HG03521 (cell line): ENCODE data around the gene ASPHD1.
"Not testable (repeated sequence)": the region's sequence is repeated elsewhere in the genome, so short reads cannot be mapped to it uniquely, and the experiment has no call there.

Source experiments
- ATAC-seq: cut with Tn5 transposase; IDR thresholded peaks from one replicate; pipeline ENCODE4 v1.9.1; 2021; ENCODE audit warnings: mild to moderate bottlenecking, moderate library complexity; ENCODE audit not compliant: unreplicated experiment

The ASPHD1 gene

DNA sequence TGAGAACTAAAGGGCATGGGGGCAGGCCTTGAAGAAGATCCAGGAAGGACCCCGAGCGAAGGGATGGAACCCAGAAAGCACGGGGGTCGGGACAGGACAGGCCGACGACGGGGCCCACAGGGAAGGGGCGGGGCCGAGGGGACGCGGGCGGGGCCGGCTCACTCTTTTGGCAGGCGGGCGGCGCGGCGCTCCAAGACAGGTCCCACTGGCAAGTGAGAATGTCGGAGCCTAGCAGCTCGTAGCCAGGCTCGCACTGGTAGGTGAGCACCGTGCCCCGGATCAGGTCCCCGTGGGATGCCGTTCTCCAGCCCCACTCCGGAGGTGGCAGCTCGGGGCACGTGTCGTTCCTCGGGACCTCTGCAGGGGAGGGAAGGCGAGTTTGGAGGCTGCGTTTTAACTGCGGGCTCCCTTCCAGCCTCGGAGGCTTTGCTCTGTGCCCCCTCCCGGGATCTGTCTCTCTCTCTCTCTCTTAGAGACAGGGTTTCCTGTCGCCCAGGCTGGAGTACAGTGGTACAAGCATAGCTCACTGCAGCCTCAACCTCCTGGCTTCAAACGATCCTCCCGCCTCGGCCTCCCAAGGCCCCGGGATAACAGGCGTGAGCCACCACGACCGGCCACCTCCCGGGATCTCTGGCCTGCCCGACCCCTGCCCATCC is 23.6 kb upstream of the ASPHD1 start:
- no peak for ATAC-seq

DNA sequence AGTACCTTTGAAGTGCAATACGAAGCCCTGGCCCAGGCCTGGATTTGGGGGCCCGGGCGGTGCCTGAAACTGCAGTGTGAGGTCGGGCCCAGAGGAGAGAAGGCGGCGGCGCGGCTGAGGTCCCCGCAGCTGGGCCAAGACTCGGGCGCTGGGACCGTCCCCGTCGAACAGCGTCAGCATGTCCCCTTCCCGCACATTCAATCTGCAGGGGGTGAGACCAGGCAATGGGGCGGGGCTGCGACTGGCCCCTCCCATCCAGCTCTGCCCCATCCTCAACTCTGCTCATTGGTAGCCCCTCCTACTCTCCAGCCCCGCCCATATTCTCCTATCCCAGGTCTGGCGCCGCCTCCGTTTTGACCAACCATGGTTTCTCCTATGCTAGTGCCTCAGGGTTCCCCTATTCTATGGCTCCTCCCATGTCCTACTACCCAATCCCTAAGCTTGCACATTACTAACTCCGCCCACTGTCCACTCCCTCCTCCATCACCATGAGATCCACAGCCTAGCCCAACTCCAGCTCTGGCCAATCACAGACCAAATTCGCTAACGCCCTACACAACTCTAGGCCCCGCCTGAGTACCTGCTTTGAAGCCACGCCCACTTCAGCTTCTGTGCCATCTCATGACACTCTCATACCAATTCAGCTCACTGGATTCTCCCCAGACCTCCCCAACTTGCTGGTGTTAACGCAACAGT is 22.9 kb upstream of the ASPHD1 start:
- ATAC-seq: no peak

DNA sequence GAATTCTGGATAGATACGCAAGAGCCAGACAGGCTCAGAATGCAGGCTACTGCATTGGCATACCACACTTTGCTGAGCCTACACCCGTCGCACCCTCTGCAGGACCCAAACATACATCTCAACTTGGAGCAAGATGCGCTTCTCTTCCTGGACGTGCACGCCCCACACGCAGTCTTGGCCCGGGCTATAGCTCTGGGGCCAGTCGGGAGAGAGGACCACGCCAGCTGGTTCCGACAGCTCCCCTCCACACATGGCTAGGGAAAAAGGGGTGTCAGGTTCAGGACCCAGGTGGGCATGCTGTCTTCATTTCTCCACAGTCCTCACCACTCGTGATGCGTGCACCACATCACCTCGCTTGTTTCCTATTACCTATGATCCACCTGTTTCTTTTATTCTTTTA is 22.1 kb upstream of the ASPHD1 start:
- ATAC-seq: no peak

DNA sequence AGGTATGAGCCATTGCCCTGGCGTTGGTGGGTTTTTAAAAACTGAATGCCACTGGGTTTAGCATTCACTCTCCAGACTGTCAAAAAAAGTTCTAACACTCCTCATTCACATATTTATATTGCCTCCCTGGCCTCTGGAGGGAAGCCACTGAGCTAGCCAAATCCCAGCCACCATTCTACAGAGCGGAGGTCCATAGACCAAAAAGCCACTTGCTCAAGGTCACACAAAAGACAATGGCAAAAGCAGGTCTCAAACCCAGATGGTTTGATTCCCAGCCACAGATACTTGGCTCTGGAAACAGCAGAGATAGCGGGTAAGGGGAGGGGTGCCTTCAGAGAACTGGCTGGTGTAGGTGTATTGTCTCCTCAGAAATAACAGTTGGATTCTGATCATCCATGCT is 19.2 kb upstream of the ASPHD1 start:
- no peak for ATAC-seq

DNA sequence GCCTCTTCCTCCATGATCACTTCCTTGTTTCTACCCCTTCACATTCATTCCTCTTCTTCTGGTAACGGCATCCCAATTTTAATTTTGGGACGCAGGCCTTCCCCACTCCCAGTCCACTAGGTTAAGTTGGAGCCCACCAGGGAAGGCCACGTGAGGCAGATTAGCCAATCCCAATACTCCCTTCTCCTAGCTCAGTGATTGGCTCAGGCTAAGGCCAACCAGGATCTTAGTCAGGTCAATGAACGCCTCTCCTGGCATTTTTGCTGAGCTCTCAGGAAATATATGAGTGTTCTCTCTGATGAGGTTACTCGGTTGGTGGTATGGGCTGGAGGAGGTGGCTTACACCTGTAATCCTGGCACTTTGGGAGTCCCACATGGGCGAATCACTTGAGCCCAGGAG is 16.3 kb upstream of the ASPHD1 start:
- no peak for ATAC-seq

DNA sequence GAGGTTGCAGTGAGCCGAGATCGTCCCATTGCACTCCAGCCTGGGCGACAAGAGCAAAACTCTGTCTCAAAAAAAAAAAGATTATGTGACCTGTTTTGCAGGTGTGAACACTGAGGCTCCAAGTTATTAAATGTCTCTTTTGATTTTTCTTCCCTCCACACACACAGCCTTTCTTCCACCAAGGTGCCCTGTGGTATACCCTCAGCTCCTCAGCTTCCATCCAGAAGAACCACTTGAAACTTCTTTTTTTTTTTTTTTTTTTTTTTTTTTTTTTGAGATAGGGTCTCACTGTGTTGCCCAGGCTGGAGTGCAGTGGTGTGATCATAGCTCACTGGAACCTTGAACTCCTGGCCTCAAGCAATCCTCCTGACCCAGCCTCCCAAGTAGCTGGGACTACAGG is 10.9 kb upstream of the ASPHD1 start:
- not testable (repeated sequence) for ATAC-seq

DNA sequence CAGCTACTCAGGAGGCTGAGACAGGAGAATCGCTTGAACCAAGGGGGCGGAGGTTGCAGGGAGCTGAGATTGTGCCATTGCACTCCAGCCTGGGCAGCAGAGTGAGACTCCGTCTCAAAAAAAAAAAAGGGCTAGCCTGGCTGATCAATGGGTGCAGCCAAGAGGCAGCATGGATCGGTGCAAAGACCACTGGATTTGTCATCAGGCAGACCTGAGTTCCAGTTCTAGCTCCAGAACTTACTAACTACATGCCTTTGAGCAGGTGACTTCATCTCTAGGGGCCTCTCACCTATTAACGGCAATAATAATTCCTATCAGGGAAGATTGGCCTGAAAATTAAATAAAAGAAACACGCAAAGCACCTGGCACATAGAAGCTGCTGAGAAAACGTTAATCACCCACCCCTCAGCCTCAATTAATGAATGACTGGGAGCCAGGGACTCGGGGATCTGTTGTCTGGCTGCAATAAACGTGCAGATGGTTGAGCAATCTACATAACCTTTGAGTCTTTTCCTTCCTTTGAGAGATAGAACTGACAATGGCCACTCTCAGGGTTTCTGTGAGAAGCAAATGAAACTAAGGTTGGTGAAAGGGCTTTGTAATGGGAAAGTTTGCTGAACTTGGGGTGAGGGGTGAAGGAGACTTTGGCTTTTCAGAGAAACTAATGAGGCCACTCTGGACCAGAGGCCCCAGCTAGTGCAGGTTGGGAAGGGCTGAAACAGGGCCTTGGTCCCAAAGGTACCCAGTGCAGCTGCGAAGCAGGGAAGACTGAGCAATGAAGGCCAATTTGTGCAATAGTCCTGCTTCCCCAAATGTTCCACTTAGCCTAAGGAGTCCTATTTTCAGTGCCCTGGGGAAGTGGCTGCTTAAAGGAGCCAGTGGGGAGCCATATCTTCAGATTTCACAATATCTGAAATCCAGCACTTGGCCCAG is 8.5 kb upstream of the ASPHD1 start:
- ATAC-seq: no peak

DNA sequence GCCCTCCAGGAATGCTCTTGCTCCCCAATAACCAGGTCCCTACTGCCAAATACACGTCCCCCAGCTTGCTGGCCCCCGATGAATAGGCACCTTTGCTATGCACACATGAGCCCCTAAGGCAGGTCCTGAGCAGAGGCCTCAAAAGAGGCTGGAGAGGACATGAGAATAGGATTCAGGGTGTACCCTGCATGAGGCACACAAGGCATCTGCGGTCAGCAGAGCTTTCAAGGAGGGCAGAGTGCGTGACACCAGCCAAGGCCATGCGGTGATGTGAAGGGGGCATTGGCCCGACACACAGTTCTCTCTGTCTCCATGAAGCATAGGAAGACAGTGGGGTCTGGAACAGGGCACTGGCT is 7.9 kb upstream of the ASPHD1 start:
- ATAC-seq: no peak

DNA sequence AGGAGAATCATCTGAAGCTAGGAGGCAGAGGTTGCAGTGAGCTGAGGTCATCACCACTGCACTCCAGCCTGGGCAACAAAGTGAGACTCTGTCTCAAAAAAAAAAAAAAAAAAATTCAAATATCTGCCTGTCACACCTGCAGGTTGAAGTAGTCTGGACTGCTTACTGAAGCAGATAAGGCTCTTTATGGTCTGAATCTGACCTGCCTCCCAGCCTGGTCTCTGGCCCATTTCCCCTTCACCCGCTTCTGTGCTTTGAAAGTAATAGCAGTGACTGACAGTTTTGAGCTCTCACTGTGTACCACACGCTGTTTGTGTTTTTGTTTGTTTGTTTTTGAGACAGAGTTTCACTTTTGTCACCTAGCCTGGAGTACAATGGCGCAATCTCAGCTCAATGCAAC is 6.7 kb upstream of the ASPHD1 start:
- no peak for ATAC-seq

DNA sequence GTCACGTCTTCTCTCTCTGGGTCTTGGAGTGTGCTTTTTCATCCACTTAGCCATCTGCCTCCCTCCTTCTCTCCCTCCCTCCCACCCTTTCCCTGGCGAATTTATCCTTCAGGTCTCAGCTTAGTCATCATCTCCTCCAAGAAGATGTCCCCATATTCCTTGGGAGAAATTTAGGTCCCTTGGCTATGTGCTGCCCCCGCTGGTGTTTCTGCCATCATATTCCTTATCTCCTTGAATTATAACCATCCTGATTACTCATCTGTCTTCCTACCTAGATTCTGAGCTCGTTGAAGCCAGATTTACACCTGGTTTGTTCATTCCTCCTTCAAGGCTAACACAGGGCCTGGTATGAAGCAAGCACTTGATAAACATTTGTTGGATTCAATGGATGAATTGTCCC is 5.9 kb upstream of the ASPHD1 start:
- no peak for ATAC-seq

DNA sequence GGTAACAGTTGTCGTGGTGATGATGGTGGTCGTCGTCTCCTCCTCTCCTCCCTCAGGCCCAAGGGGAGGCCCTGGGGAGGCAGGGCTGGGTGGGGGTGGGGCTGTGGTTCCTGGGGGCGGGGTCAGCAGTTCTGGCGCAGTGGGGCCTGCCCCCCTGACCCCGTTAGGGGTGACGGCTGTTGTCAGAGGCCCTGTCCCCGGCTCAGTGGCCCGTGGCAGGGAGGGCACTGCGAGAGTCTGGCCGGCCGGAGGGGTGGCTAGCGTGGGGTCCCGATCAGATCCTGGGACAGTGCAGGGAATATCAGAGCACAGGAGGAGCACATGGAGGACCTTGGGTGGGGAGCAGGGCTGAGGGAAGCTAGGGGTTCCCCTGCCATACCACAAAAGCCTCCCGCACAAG is 3.4 kb upstream of the ASPHD1 start:
- ATAC-seq: no peak

DNA sequence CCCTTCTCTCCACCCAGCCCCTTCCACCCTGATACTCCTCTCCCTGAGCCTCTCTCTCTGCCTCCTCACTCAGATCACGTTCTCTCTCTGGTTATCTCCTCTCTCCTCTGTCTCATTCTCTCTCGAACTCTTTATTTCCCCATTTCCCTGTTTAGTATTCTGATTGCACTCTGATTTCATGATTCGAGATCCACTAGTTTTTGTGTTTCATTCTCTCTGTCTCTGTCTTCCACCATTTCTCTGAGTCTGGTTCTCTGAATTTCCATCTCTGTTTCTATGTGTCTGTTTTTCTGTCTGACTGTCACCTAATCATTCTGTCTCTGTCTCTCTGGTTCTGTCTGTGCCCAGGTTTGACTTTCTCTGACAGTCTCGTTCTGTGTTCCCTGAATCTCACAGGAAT is 3.0 kb upstream of the ASPHD1 start:
- no peak for ATAC-seq

DNA sequence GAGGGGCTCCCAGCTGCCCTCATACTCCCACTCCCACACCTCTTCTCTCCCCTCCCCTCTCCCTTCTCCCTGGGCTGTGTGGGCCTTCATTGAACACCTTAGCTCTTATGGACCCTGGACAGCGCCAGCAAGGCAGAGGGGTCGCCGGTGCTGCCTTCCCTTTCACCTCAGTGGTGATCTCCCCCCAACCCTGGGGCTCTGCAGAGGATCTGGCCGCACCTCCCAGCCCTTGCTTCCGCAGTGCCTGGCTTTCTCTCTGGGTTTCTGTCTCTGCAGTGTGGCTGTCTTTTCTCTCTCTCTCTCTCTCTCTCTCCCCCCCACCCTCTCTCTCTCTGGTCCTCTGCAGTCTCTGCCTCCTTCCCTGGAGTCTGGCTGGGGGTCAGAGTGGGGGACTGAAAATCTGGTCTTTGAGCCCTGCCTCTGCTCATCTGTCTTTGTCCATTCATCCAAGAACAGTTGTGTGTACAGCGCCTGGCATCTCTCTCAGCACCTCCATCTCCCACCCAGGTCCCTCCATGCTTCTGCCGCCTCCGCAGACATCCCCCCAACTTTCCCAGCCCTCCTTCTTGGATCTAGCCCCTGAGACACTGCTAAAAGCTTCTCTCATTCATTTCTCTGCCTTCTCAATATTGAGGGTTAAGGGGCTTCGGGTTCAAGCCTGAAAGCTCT is 2.0 kb upstream of the ASPHD1 start:
- no peak for ATAC-seq

DNA sequence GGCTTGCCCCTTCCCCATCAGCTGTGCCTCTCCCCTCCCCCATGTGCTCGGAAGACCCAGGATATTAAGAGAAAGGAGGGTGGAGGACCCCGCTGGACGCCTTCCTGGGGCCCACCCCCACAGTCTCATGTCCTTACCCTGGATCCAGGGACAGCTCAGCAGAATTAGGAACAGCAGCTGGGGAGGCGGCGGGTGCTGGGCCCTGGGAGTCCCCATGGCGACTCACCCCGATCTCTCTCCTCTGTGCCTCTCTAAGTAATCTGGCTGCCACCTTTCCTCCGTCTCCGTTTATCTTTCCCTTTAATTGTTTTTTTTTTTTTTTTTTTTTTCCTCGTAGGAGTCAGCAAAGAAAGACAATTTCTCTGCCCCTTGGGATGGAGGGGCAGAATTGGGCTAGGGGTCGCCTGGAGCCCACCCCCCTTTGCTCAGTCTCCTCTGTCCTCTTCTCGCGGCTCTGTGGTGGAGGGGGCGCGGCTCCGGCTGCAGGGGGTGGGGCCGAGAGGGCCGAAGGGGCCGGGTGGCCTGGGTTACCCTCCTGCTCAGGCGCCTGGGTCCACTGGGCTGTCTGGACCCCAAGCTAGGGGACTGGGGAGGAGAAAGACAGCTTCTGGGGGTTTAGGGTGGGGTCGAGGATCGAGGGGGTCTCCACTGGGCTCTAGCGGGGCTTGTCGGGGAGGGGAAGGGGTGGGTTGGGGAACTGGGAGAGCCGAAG is 1.3 kb upstream of the ASPHD1 start:
- ATAC-seq: no peak

DNA sequence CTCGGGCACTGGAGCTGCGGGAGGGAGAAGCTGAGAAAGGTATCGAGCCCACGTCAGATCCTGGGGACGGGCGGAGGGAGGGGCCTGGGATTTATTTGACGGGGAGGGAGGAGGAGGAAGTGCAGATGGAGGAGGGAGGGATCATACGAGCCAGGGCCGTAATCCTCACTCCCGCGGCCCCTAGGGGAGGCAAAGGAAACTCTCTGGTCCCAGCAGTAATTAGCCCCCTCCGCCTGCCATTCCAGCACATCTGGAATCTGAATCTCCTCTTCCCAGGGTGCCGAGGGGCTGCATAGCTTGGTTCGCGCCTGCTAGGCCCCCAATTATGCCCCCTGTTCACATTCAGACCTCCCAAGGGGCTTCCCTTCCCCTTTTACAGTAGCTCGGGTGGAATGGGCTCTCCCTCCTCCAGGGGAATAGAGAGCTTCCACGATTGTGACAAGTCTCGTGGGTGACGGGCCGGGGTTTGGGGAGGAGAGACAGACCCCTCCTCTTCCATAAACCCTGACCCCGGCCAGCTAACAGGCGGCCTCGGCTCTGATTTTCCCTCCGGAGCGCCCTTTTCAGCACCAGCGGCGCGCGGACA is 679 bp upstream of the ASPHD1 start, which contains the start of gene SEZ6L2:
Gene SEZ6L2, minus strand, starts transcription at position 35 of the 586 bp plus-strand sequence. CDS start 531 bp downstream, outside the sequence.
- peak; percentile 58 for ATAC-seq

DNA sequence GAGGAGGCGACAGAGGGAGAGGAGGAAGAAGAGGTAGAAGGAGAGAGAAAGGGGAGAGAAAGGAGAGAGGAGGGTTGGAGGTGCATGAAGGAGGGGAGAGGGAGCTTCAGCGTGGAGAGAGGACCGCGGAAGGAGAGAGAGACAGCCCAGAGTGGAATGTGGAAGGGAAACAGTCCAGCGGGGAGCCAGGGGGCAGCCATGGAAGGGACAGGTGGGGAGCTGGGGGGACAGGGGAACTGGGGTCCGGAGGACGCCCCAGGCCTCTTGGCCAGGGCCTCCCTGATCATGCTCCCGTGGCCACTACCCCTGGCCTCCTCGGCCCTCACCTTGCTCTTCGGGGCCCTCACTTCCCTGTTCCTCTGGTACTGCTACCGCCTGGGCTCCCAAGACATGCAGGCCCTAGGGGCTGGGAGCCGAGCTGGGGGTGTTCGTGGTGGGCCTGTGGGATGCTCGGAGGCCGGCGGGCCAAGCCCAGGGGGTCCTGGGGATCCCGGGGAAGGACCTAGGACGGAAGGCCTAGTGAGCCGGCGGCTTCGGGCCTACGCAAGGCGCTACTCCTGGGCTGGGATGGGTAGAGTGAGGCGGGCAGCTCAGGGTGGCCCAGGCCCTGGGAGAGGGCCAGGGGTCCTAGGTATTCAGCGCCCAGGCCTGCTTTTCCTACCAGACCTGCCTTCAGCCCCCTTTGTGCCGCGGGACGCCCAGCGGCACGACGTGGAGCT is 759 bp downstream of the ASPHD1 start:
- ATAC-seq: no peak

DNA sequence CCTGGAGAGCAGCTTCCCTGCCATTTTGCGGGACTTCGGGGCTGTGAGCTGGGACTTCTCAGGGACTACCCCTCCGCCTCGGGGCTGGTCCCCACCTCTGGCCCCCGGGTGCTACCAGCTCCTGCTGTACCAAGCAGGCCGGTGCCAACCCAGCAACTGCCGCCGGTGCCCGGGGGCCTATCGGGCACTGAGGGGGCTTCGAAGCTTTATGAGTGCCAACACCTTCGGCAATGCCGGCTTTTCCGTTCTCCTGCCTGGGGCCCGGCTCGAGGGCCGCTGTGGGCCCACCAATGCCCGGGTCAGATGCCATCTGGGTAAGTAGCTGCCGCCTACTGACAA is 1.3 kb downstream of the ASPHD1 start:
- ATAC-seq: no peak

DNA sequence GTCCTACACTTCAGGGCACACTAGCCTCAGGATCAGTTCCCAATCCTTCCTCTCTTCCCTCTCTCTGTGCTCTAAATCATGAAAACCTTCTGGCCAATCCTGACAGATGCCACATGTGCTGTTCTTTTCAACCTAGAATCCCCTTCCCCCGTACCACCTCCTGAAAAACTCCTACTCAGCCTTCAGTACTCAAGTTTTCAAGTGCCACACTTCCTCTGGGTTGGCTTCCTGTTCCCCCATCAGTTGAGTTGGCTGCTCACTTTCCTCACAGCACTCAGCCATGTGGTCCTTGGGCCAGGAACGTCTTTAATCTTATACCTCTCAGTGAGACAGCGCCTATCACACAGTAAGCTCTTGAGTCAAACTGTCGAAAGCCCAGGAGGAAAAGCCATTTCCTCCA is 3.3 kb downstream of the ASPHD1 start:
- ATAC-seq: no peak

DNA sequence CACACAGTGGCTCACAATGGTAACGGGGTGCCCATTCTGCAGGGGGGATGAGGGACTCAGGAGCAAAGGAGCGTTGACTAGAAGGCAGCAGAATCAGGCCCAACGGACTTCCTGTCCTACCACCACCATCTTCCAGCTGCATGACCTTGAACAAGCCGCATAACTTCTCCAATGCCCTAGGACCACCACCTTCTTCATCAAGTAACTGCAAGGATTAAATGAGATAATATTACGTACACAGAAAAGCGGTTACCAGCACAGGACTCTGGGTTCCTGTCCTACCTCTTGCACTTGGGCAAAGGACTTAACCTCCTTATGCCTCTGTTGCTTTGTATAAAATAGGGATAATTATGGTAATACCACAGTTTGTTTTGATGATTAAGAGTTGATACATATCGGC is 4.7 kb downstream of the ASPHD1 start:
- ATAC-seq: no peak

DNA sequence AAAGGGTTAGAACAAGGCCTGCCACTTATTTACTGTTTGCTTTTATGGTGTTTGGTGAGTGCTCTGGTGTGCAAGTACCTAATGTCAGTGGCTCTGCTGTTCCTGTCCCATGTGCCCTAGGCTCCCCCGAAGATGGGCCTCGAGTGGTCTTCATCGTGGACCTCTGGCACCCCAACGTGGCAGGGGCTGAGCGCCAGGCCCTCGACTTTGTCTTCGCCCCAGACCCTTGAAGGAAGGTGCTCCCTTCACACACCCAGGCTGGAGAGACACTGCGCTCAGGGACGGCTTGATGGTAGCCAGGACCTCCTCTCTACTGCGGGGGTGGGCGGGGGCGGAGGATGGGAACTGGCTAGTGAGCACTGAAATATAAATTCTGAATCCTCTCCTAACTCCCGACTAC is 5.4 kb downstream of the ASPHD1 start:
- ATAC-seq: no peak
